C4-2B (cell line): Measurements from ENCODE around the gene REPS2.

Experiments
- H3K27ac ChIP-seq: fragments of 450-650 bp; 2 replicates; pipeline ENCODE4 v1.5.1; 2017
- CTCF ChIP-seq: fragments of 450-650 bp; conservative IDR thresholded peaks from 2 replicates; pipeline ENCODE4 v1.5.1; 2017; ENCODE audit warnings: mild to moderate bottlenecking
- ZFX ChIP-seq: fragments of 450-650 bp; IDR thresholded peaks from 2 replicates; pipeline ENCODE4 v1.6.1; 2017

REPS2 gene

DNA sequence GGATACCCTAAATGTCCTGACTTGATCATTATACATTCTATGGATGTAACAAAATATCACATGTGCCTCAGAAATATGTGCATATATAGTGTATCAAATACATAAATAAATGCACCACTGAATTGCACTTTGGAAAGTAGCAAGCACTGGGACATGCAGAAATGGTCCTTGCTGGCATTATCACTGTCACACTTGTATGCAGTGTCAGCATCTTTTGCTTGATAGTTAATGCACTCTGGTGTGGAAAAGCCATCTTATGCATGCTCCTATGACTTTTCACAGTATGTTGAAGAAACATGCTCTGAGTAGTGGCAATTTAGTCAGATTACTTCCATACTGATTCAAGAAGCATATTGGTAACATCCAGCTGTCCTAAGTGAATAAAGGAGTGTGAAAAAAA lies 27.5 kb upstream of the REPS2 start:
- no peak overlapping the region for H3K27ac ChIP-seq
- TF ChIP-seq ZFX (no peak), CTCF (no peak)

- H3K27ac ChIP-seq, result no peak overlapping the region
- TF ChIP-seq CTCF (no peak), ZFX (no peak)
Observed at GRCh38 chrX:16920075-16920474, 26.4 kb upstream of the REPS2 start.

DNA sequence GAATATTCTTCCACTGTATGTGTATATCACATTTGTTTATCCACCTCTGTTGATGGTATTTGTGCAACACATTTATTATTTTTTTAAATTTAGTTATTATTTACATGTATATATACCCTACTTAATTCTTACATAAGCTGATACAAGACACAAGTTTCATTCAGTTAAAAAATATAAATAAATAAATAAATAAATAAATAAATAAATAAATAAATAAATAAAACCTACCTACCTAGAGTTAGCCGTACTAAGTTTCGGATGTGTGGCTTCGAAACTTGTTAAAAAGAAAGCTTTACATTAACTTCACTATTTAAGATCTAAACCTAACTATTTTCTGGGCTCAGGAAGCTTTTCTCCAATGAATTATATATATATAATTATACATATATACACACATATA lies 23.3 kb upstream of the REPS2 start:
- no peak for TF ChIP-seq ZFX
- no peak for TF ChIP-seq CTCF
- no peak overlapping the region for H3K27ac ChIP-seq

DNA sequence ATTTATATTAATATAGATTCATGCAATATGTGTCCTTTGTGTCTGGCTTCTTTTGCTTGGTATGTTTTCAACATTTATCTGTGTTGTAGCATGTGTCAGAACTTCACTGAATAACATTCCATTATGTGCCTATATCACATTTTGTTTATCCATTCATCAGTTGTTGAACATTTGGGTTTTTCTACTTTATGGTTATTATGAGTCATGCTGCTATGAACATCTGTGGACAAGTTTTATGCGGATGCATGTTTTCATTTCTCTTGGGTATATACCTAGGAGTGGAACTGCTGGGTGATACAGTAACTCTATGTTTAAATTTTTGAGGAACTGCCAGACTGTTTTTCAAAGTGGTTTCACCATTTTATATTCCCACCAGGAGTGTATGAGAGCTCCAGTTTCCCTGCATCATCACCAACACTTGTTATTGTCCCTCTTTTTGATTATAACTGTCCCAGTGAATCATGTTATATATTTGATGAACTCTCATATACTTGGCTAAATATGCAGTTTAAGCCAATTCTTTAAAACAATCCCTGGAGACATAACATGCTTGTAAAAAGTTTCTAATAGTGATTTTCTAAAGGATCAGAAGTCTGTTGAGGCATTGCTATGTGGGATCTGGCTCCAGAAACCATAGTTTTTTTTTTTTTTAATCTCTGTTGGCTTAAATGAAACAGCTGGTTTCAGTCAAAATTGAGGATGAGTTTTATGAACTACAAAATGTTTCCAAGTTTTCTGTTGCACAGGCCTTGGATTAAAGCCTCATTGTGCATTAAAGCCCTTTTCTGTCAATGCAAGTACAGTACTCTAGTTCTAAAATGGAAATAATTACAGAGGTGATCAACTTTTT lies 21.6 kb upstream of the REPS2 start:
- no peak overlapping the region for H3K27ac ChIP-seq
- TF ChIP-seq CTCF (no peak), ZFX (no peak)

- TF ChIP-seq ZFX (no peak), CTCF (no peak)
- H3K27ac ChIP-seq, result no peak overlapping the region
Observed at GRCh38 chrX:16930392-16930791, 16.1 kb upstream of the REPS2 start.

DNA sequence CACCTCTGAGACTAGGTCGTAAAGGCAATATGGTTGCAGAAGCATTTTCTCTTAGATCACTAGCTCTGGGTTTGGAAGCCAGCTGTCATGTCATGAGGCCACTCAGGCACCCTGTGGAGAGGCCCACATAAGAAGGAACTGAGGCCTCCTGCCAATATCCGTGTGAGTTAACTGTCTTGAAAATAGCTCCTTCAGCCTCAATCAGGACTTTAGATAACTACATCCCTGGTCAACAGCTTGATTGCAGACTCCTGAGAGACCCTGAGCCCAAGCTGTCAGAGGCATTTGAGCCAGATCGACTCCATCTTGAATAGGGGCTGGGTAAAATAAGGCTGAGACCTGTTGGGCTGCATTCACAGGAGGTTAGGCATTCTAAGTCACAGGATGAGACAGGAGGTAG lies 15.1 kb upstream of the REPS2 start:
- TF ChIP-seq CTCF, result no peak
- TF ChIP-seq ZFX, result no peak
- H3K27ac ChIP-seq, result no peak overlapping the region

DNA sequence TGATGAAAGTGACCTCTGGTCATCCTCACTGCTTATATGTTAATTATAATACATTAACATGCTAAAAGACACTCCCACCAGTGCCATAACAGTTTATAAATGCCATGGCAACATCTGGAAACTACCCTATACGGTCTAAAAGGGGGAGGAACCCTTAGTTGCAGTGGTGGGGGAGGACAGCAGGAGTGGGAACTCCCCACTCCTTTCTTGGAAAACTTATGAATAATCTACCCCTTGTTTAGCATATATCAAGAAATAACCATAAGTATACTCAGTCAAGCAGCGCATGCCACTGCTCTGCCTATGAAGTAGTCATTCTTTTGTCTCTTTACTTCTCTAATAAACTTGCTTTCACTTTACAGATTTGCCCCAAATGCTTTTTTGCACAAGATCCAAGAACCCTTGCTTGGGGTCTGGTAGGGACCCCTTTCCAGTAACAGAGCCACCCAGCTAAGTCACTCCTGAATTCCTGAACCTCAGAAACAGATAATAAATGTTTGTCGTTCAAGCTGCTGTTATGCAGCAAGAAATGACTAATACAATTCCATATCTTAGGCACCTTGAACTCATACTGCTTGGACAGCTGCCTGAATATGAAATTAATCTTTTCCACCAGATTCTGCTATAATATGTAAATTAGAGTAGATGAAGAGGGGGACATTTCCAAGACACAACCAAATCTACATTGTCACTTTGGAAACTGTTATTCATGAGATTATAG lies 14.4 kb upstream of the REPS2 start:
- no peak for TF ChIP-seq ZFX
- no peak for TF ChIP-seq CTCF

More for the DNA sequence above, 14.4 kb upstream of the REPS2 start:
- H3K27ac ChIP-seq, result no peak overlapping the region
